Neural progenitor cell (in vitro differentiated cells): ENCODE results near the gene PANK2.

Source experiments
- EZH2 ChIP-seq: fragments of 200-600 bp; sonication (generic); IDR thresholded peaks from 2 replicates; pipeline ENCODE4 v1.6.1; 2017; ENCODE audit warnings: antibody characterized with exemption, mild to moderate bottlenecking, moderate library complexity
- EZH2phosphoT487 ChIP-seq: fragments of 200-600 bp; sonication (generic); IDR thresholded peaks from 2 replicates; pipeline ENCODE4 v1.6.1; 2017; ENCODE audit warnings: antibody characterized with exemption
- TF ChIP-seq, protein P1 (sequence below): fragments of 200-600 bp; sonication (generic); IDR thresholded peaks from 2 replicates; pipeline ENCODE4 v1.5.1; 2017; ENCODE audit warnings: antibody characterized with exemption, mild to moderate bottlenecking

DNA sequence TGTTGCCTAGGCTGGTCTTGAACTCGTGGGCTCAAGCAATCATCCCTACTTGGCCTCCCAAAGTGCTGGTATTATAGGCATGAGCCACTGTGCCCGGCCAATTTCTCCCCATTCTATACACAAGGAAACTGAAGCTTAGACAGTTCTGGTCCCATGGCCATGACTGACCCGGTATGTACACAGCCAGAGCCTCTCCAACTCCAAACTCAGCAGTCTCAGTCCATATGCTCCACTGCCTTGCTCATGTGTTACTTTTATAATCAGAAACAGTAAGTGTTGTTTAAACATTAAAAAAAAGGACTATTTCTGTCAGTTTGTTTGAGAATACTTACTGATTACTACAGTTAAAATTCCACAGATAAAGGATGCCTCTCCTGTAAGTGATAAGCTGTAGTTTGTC, 75.5 kb downstream of the PANK2 start:
- TF ChIP-seq, protein P1, sequence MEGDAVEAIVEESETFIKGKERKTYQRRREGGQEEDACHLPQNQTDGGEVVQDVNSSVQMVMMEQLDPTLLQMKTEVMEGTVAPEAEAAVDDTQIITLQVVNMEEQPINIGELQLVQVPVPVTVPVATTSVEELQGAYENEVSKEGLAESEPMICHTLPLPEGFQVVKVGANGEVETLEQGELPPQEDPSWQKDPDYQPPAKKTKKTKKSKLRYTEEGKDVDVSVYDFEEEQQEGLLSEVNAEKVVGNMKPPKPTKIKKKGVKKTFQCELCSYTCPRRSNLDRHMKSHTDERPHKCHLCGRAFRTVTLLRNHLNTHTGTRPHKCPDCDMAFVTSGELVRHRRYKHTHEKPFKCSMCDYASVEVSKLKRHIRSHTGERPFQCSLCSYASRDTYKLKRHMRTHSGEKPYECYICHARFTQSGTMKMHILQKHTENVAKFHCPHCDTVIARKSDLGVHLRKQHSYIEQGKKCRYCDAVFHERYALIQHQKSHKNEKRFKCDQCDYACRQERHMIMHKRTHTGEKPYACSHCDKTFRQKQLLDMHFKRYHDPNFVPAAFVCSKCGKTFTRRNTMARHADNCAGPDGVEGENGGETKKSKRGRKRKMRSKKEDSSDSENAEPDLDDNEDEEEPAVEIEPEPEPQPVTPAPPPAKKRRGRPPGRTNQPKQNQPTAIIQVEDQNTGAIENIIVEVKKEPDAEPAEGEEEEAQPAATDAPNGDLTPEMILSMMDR: no peak
- TF ChIP-seq EZH2: no peak
- no peak for TF ChIP-seq EZH2phosphoT487
